NCI-H345 treated with DMSO at 0.1 percent for 48 hours (cell line): Measurements from ENCODE around the gene RASAL2.
"Not testable (repeated sequence)": the region's sequence is repeated elsewhere in the genome, so short reads cannot be mapped to it uniquely, and the experiment has no call there.

ENCODE experiments used
- DNase-seq: peaks from one replicate; lab custom pipeline; 2025; ENCODE audit not compliant: unreplicated experiment; lab: John Stamatoyannopoulos, UW

Gene RASAL2

GRCh38 chr1:178275049-178275448, 181.1 kb downstream of the RASAL2 start:
- DNase-seq = no peak

- no peak for DNase-seq
Measured at GRCh38 chr1:178275553-178275952, 181.6 kb downstream of the RASAL2 start.

DNA sequence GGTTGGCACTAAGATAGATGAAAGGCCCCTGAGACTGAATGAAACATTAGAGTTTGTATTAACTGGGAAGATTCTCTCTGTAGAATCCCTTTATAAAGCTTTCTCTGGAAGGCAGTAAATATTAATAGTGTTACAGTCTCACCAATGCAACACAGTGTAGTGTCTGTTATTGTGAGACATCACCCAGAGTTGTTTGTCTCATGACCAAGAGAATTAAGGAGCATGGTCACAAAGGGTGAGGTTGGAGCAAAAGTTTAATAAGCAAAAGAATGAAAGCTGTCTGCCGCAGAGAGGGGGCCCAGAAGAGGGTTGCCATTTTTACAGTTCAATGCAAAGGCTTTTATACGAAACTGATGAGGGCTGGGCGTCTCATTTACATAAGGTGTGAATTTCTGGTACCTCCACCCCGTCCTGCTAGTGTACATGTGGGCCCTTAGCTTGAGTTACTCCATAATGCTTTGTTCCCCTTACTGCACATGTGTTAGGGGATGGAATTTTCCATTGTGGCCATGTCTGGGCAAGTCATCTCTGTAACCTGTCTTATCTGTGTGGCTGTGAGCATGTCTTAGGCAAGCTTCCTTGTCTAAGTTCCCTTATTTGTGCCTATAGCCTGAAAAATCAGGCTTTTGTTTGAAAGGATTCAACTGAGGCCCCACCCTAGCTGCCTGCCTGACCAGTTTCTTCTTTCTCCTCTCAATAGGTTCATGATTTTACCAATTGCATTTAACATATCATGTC, 184.1 kb downstream of the RASAL2 start:
- no peak for DNase-seq

DNA sequence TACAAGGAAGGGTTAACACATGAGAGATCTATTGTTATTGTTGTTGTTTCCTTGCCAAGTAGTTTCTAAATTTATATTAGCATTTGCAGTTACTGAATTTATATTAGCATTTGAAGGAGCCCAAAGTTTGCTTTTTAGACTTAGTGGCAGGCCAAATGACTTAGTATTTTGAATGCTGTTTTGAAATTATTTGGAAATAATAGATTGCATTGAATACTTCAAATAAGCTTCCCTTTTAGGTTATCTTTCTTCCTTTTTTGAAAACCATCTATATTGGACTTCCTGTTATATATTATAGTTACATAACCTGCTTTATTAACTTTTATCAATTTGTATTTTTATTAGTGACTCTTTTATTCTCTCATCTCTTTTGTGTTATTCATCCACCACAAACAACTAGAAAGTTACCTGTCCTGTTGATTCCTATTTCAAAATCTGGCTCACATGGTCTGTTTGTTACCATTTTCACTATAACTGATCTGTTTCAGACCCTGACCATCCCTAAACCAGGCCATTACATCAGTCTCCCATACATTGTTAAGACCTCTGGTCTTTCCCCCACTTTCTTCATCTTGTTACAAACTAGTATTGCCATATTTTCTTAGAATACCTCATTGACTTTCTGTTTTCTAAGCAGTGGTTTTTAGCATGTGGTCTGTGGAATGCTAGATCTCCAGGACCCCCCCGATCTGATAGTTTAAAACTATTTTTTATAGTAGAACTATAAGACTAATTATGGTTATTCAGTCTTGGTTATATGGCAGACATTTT, 185.2 kb downstream of the RASAL2 start:
- no peak for DNase-seq

DNA sequence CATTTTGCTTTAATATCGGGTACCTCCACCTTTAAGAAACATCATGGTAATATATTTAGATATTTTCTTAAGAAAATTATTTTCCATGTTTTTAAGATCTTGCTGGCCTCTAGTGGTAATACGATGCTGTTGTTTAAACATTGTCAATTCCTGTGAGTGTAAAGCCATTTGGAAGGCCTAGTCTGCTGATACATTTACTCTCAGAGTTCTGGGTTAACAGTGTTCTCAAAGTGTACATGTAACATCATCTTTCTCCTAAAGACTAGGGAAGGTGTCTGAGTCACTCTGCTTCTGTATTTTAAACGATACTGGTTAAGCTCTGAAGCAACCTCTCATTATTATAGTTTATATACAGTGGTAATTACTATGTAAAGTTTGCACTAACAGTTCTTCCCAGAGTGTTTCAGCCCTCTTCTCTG, 189.1 kb downstream of the RASAL2 start:
- no peak for DNase-seq

- no peak for DNase-seq
Measured at GRCh38 chr1:178283409-178283808, 189.5 kb downstream of the RASAL2 start.

DNA sequence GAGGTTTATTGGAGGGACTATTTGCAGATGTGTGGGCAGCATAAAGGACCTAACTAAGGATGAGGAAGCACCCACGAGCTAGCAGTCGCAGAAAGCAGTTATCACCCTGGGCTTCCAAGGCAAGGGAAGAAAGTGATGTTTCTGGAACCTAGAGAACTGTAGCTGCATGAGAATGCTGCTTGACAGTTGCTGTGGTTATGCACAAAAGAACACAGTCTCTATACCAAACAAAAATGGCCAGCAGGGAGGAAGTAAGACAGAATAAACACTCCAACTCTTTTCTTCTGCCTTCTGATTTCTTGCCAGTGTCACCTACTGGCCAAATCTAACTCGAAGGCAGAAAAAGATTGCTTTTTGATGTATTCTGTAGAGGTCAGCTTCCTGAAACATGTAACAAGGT, 190.2 kb downstream of the RASAL2 start:
- no peak for DNase-seq

- DNase-seq = no peak
Measured at GRCh38 chr1:178291166-178291565, 197.3 kb downstream of the RASAL2 start.

DNA sequence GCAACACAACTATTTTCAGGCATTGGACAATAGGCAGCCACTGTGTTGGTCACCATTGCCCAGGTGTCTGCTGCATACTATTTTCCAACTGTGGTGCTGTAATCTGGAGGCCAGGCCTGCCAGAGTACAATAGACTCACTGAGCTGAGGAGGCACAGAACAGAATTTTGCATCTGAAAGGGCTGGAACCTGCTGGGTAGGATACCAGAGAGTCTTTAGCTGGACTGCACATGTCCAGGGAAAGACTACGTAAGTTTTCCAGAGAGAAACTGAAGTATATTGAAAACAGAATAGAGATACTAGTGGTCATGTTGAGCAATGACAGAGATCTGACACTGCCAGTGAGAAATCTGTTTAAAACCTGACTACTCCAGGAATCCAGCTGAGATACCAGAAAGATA, 200.8 kb downstream of the RASAL2 start:
- DNase-seq = no peak

DNA sequence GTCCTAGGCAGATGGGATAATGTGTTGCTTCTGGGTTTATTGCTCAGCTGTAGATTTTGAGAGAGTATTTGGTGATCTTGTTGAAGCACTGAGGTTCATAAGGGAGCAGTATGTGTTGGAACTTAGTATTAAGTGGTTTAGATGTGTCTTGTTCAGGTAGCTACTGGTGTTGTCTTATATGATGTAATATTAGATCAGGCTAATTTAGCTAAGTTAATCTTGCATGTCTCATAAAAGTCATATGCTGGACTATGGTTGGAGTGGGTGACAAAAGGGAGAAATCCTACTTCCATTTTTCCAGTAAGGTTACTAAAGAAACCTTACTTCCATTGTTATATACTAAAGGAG, 206.4 kb downstream of the RASAL2 start:
- DNase-seq = no peak

DNA sequence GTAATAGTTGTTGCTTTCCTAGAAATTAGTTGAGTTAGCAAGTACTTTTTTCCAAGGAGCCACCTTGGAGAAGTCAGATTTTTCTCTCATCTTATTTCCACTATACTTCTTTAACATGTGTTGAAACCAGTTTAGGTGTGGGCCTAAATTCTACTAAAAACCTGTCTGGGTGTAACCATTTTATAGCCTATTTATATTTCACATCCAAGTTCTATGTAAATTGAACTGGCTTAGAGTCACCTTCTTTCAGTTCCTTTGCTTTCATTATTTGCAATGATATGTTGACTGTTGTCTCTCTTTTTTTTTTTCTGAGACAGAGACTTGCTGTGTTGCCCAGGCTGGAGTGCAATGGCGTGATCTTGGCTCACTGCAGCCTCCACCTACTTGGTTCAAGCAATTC, 207.2 kb downstream of the RASAL2 start:
- no peak for DNase-seq

DNA sequence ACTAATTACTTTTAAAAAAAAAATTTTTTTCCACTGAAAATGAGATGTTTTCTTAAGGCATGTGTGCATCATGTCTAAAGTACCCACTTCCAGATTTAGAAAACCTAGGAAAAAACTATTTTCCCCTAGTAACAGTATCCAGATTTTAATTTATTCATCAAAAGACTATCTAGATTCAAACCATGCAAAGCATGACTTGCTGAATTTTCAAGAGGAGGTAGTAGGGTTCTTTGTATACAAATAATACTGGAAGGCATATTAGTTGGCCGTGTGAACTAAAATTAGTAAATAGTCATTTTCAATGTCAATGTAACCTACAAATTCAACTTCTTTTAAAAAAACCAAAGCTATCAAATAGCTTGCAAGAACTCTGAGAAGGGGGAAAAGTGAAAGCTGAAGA, 213.4 kb downstream of the RASAL2 start:
- no peak for DNase-seq

- DNase-seq = no peak
Measured at GRCh38 chr1:178308438-178308837, 214.5 kb downstream of the RASAL2 start.

DNA sequence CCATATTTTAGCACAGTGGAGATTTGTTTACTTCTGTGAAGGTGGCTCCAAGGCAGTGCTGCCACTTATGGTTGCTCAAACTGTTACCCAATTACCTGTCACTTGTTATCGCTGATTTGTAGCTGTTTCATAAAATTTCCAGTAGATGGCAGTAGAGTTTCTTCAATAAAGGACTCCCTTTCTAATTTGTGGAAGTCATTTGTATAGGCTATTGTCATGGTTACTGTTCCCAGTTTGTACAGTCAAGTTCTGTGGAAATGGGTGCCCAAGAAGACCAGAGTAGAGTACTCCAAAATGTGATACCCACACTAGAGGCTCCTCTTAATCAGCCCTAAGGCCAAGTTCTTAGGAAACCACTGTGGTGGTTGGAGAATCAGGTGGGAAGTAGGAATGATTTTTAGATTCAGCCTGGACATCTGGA, 216.8 kb downstream of the RASAL2 start:
- peak; percentile 82 for DNase-seq

GRCh38 chr1:178311164-178311563, 217.3 kb downstream of the RASAL2 start:
- DNase-seq = no peak

DNA sequence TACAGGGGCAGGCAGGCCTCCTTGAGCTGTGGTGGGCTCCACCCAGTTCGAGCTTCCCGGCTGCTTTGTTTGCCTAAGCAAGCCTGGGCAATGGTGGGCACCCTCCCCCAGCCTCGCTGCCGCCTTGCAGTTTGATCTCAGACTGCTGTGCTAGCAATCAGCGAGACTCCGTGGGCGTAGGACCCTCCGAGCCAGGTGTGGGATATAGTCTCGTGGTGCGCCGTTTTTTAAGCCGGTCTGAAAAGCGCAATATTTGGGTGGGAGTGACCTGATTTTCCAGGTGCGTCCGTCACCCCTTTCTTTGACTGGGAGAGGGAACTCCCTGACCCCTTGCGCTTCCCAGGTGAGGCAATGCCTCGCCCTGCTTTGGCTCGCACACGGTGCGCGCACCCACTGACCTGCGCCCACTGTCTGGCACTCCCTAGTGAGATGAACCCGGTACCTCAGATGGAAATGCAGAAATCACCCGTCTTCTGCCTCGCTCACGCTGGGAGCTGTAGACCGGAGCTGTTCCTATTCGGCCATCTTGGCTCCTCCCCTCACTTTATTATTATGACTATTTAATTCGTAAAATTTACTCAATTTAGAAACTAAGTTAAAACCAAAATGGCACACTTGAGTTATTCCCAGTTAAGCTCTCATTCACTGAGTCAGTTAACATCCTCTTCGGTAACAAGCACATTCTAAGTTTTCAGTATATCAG, 226.5 kb downstream of the RASAL2 start:
- not testable (repeated sequence) for DNase-seq

DNA sequence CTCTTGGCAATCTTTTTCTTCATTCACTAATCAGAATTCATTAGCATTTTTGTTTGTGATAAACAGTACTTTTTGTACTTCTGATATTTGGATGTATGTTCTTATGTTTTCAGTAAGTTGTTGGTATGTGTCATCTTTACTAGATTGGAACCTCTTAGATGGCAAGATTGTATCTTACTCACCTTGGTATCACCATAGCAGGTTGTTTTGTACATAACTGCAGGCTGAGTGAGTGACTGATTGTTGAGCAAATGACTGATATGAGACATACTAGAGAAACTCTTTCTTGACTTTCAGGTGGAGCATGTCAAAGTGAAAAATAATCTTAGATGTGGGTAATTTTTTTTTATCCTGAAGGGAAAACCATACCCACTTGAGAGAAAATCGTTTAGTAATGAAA, 229.2 kb downstream of the RASAL2 start:
- no peak for DNase-seq

DNA sequence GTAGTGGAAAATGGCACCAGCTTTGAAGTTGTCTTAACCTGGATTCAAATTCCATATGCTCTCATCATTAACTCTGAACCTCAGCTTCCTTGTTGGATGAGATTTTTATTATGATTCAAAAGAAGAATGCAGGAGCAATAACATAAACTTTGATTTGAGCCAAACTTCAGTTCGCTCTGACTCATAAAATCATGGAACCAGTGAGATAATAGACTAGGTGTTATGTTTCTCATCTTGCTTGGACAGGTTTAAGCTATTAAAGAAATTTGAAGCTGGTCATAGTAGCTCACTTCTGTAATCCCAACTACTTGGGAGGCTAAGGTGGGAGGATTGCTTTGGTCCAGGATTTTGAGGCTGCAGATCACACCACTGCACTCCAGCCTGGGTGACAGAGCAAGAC, 230.1 kb downstream of the RASAL2 start:
- DNase-seq = no peak

GRCh38 chr1:178328728-178329127, 234.8 kb downstream of the RASAL2 start:
- DNase-seq = no peak

GRCh38 chr1:178330153-178330552, 236.2 kb downstream of the RASAL2 start:
- DNase-seq = no peak

- no peak for DNase-seq
Measured at GRCh38 chr1:178330848-178331497, 237.1 kb downstream of the RASAL2 start.

DNA sequence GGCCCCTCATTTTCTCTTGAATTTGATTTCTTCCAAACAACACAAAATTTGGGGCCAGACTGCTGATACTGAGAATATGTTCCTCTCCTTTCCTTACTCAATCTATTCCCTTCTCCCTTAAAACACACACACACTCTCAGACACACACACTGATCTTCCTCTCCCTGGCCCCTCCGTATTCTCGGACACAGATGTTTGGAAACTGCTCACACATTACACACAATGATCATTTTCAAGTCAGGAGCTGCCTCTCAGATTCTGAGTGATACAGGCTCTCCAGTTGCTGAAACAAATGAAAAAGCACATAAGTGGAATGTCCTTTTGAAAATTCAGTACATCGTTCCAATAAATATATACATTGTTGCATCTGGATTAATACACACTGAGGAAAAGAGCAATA, 241.5 kb downstream of the RASAL2 start:
- no peak for DNase-seq
